ENCODE measurements around the gene NDUFV2. TPM values are rescaled to one million over a fixed set of nuclear protein-coding genes. Genes with fewer than 3 reads are reported as not detected.

Gene NDUFV2
- total RNA-seq, 1 experiment from 2014 or later = 211 TPM

- peaks cover 9% of the 10 kb centered on the region for H3K4me1 ChIP-seq
- no peaks in the 10 kb centered on the region for H3K36me3 ChIP-seq (ENCODE audit: control insufficient read depth, insufficient read depth, low read length)
- no peak for DNase-seq
- H3K9me3 Mint-ChIP-seq (ENCODE audit: unreplicated experiment) = no peaks in the 10 kb centered on the region
- H3K4me3 Mint-ChIP-seq (ENCODE audit: unreplicated experiment) = no peak overlapping the region
- H3K27me3 ChIP-seq (replicated peaks; ENCODE audit: control insufficient read depth, insufficient read depth, low read length) = no peaks in the 10 kb centered on the region
- no peak overlapping the region for H3K4me3 ChIP-seq (ENCODE audit: low read depth, low read length)
- CTCF ChIA-PET = interaction anchor here (0.6 kb wide), 1 partner anchor 77 kb away, joined by 6 read pairs; no protein-coding TSS in a partner anchor
- peaks cover 9% of the 10 kb centered on the region for H3K4me1 Mint-ChIP-seq (ENCODE audit: low read depth, unreplicated experiment)
- H3K27me3 Mint-ChIP-seq (ENCODE audit: insufficient read depth, unreplicated experiment) = no peaks in the 10 kb centered on the region
- no peaks in the 10 kb centered on the region for H3K9me3 ChIP-seq
- no peak for TF ChIP-seq CTCF (IDR thresholded peaks at IDR 0.05; ENCODE audit: insufficient read depth in 1 of 2, low read depth in 1 of 2, low read length in 1 of 2, severe bottlenecking in 1 of 2, unreplicated experiment in 1 of 2)
- BruUV-seq (replicated peaks) = no TSS peak
- POLR2A ChIA-PET = no interaction called here
- H3K36me3 Mint-ChIP-seq (ENCODE audit: insufficient read depth, unreplicated experiment) = no peaks in the 10 kb centered on the region
- intact Hi-C loops (cut with micrococcal nuclease; ENCODE audit: unreplicated experiment) = no loop called here
- no peak overlapping the region for H3K27ac Mint-ChIP-seq (ENCODE audit: unreplicated experiment)
Observed at GRCh38 chr18:9062418-9062751, 40.1 kb upstream of the NDUFV2 start.

GRCh38 chr18:9065864-9066263 is 36.6 kb upstream of the NDUFV2 start:
- Histone ChIP-seq H3K9me3 (no peaks in the 10 kb centered on the region), H3K4me3 (ENCODE audit: low read depth, low read length) (no peak overlapping the region), H3K27me3 (replicated peaks; ENCODE audit: control insufficient read depth, insufficient read depth, low read length) (no peaks in the 10 kb centered on the region), H3K4me1 (no peaks in the 10 kb centered on the region; the same call in 1 of the 2 replicates), H3K36me3 (ENCODE audit: control insufficient read depth, insufficient read depth, low read length) (no peaks in the 10 kb centered on the region)
- Mint-ChIP-seq H3K36me3 (ENCODE audit: insufficient read depth, unreplicated experiment) (no peaks in the 10 kb centered on the region), H3K27ac (ENCODE audit: unreplicated experiment) (no peak overlapping the region), H3K4me3 (ENCODE audit: unreplicated experiment) (no peak overlapping the region), H3K9me3 (ENCODE audit: unreplicated experiment) (no peaks in the 10 kb centered on the region), H3K27me3 (ENCODE audit: insufficient read depth, unreplicated experiment) (no peaks in the 10 kb centered on the region), H3K4me1 (ENCODE audit: low read depth, unreplicated experiment) (peaks cover 14% of the 10 kb centered on the region)
- no TSS peak for BruUV-seq (replicated peaks)
- ChIA-PET CTCF (interaction anchor here (0.7 kb wide), 1 partner anchor 166 kb away, joined by 5 read pairs; no protein-coding TSS in a partner anchor), POLR2A (interaction anchor here (0.6 kb wide), 1 partner anchor 409 kb away, joined by 5 read pairs; no protein-coding TSS in a partner anchor)
- no peak for DNase-seq
- intact Hi-C loops (cut with micrococcal nuclease; ENCODE audit: unreplicated experiment) = no loop called here
- no peak for TF ChIP-seq CTCF (IDR thresholded peaks at IDR 0.05; ENCODE audit: insufficient read depth in 1 of 2, low read depth in 1 of 2, low read length in 1 of 2, severe bottlenecking in 1 of 2, unreplicated experiment in 1 of 2)

GRCh38 chr18:9066358-9066757 is 36.1 kb upstream of the NDUFV2 start:
- ChIA-PET POLR2A (interaction anchor here (0.6 kb wide), 1 partner anchor 408 kb away, joined by 5 read pairs; no protein-coding TSS in a partner anchor), CTCF (interaction anchor here (0.7 kb wide), 1 partner anchor 167 kb away, joined by 5 read pairs; no protein-coding TSS in a partner anchor)
- Histone ChIP-seq H3K36me3 (ENCODE audit: control insufficient read depth, insufficient read depth, low read length) (no peaks in the 10 kb centered on the region), H3K4me1 (no peaks in the 10 kb centered on the region; the same call in 1 of the 2 replicates), H3K9me3 (no peaks in the 10 kb centered on the region), H3K27me3 (replicated peaks; ENCODE audit: control insufficient read depth, insufficient read depth, low read length) (no peaks in the 10 kb centered on the region), H3K4me3 (ENCODE audit: low read depth, low read length) (no peak overlapping the region)
- no peak for TF ChIP-seq CTCF (IDR thresholded peaks at IDR 0.05; ENCODE audit: insufficient read depth in 1 of 2, low read depth in 1 of 2, low read length in 1 of 2, severe bottlenecking in 1 of 2, unreplicated experiment in 1 of 2)
- intact Hi-C loops (cut with micrococcal nuclease; ENCODE audit: unreplicated experiment) = no loop called here
- H3K9me3 Mint-ChIP-seq (ENCODE audit: unreplicated experiment) = no peaks in the 10 kb centered on the region
- DNase-seq = no peak
- H3K27ac Mint-ChIP-seq (ENCODE audit: unreplicated experiment) = no peak overlapping the region
- no peak overlapping the region for H3K4me3 Mint-ChIP-seq (ENCODE audit: unreplicated experiment)
- peaks cover 14% of the 10 kb centered on the region for H3K4me1 Mint-ChIP-seq (ENCODE audit: low read depth, unreplicated experiment)
- BruUV-seq (replicated peaks) = no TSS peak
- H3K27me3 Mint-ChIP-seq (ENCODE audit: insufficient read depth, unreplicated experiment) = no peaks in the 10 kb centered on the region
- no peaks in the 10 kb centered on the region for H3K36me3 Mint-ChIP-seq (ENCODE audit: insufficient read depth, unreplicated experiment)
